GM19351 (cell line): ENCODE results near the gene ASPN.

Experiments used
- ATAC-seq: cut with Tn5 transposase; IDR thresholded peaks from one replicate; pipeline ENCODE4 v1.9.1; 2021; ENCODE audit warnings: mild to moderate bottlenecking, moderate library complexity; ENCODE audit not compliant: unreplicated experiment

Gene ASPN

DNA sequence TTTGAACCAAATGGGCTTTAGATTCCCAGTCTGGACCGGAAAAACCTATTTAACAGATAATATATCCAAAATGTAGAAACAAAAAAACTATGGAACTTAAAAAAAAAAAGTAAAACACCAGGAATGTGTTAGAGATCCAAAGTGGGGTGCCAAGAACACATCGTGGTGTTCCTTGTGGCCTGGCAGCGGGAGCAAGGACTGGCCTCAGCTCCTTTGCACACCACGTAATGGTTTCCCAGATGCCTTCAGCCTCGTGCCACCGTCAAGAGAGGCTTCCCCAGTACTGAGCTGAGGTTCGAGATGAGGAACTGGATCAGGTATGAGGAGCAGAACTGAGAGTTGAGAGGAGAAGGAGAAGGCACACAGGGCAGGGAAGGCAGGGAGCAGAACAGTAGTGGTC lies 3.5 kb downstream of the ASPN start:
- ATAC-seq, result no peak

GRCh38 chr9:92476962-92477361 lies 5.3 kb downstream of the ASPN start:
- no peak for ATAC-seq

GRCh38 chr9:92474587-92474986 lies 7.7 kb downstream of the ASPN start:
- ATAC-seq, result no peak

- ATAC-seq, result no peak
Measured at GRCh38 chr9:92468206-92468605, 14.1 kb downstream of the ASPN start.

- ATAC-seq, result no peak
Measured at GRCh38 chr9:92467511-92467910, 14.8 kb downstream of the ASPN start.

DNA sequence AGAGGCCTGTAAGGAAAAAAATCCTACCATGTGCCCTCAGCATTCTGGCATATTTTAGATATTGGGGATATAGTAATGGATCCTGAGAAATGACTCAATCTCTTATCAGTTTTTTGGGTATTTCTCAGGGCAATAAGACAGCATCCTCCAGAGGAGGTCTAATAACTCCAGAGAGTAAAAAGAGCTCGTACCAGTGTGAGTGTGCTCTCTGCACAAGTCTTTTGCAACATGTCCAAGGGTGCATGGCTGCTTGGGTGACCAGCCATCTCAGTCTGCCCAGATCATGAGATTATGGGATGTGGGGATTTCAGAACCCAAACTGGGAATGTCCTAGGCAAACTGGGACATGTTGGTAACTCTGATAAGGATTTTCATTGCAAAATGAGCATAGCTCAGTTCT lies 15.3 kb downstream of the ASPN start:
- ATAC-seq, result no peak

GRCh38 chr9:92463984-92464383 lies 18.3 kb downstream of the ASPN start:
- no peak for ATAC-seq

GRCh38 chr9:92463387-92463786 lies 18.9 kb downstream of the ASPN start:
- ATAC-seq, result no peak

GRCh38 chr9:92457576-92457975 lies 24.7 kb downstream of the ASPN start:
- no peak for ATAC-seq

- no peak for ATAC-seq
Measured at GRCh38 chr9:92455217-92455616, 27.1 kb downstream of the ASPN start.

- no peak for ATAC-seq
Measured at GRCh38 chr9:92446536-92446935, 35.8 kb downstream of the ASPN start.

- no peak for ATAC-seq
Measured at GRCh38 chr9:92444841-92445240, 37.5 kb downstream of the ASPN start.

DNA sequence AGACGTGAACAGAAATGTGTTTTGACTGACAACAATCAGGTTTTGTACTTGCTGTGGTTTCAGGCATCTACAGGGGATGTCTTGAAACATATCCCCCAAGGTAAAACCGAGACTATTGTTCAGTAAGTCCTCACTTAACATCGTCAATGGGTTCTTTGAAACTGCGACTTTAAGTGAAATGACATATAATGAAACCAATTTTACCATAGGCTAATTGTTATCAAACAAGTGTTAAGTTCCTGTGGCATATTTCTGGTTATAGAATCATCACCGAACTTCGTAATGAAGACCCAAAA lies 41.6 kb downstream of the ASPN start:
- peak; percentile 45 for ATAC-seq

DNA sequence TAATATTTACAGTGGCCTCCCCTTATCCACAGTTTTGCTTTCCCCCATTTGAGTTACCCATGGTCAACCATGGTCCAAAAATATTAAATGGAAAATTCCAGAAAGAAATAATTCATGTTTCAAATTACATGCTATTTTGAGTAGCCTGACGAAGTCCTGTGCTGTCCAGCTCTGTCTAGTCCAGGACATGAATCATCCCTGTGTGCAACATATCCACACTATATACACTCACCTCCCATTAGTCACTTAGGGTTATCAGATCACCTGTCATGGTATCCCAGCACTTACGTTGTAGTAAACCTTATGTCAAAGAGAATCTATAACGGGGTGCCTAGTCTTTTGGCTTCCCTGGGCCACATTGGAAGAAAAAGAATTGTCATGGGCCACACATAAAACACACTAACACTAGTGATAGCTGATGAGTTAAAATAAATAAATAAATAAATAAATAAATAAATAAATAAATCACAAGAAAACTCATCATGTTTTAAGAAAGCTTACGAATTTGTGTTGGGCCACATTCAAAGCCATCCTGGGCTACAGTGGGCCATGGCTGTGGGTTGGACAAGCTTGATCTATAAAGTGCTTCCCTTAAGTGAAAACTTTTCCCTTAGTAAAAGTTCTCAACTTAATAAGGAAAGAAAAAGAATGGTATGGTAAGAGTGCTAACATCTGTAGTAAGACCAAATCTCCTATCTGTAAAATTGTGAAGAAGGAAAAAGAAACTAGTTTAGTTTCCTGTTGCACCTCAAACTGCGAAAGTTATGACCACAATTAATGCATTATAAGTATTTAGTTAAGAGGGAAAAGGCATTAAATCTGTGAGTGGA lies 42.2 kb downstream of the ASPN start:
- peak; percentile 13 for ATAC-seq

GRCh38 chr9:92438900-92439526 lies 43.3 kb downstream of the ASPN start:
- ATAC-seq, result no peak

DNA sequence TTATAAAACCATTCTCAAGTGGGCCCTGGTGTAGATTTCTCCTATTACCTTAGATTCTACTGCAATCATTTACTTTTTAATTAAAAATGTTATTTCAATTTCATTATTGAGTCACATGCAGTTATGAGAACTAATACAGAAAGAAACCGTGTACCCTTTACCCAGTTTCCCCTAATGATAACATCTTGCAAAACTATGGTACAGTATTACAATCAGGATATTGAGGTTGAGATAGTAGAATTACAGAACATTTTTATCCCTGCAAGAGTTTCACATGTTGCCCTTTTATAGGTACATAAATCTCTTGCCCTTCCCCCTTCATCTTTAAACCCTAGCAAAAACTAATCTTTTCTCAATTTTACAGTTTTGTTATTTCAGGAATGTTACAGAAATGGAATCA lies 47.0 kb downstream of the ASPN start:
- ATAC-seq, result no peak

DNA sequence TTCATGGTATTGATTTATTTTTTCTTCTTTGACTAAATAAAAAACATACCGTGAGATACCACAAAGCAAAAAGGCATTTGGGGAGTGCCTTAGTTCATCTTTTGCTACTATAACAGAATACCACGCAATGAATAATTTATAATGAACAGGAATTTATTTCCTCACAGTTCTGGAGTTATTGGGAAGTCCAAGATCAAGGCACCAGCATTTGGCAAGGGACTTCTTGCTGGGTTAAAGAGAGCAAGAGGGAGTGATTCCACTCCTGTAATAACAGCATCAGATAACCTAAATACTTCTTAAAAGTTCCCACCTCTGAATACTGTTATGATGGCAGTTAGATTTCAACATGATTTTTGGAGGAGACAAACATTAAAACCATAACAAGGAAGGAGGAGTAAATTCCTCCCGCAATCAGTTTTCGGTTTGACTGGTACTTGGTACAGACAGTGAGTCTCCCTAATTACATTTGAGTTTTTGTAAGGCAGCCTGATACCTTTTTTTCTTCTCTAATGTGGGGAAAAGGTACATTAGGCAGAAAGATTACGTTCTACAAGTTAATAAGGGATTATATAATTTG lies 49.2 kb downstream of the ASPN start:
- no peak for ATAC-seq

DNA sequence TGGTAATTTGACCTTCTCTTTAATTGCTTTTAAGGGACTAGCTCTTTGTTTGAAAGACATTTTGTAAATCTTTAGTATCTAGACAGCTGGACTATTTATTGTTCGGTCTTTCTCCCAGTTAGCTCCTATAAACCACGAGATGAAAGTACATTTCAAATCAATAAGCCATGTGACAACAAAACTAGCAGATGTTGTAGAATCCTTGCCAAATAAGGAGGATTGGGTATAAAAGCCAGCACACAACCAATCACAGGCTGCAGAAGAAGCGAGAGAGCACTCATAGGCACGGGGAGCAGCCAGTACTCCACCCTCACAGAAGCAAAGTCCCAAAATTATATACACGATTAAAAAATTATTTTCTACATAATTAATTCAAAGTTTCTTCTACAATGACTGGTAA lies 50.0 kb downstream of the ASPN start:
- ATAC-seq, result no peak

GRCh38 chr9:92429836-92430235 lies 52.5 kb downstream of the ASPN start:
- ATAC-seq, result no peak

DNA sequence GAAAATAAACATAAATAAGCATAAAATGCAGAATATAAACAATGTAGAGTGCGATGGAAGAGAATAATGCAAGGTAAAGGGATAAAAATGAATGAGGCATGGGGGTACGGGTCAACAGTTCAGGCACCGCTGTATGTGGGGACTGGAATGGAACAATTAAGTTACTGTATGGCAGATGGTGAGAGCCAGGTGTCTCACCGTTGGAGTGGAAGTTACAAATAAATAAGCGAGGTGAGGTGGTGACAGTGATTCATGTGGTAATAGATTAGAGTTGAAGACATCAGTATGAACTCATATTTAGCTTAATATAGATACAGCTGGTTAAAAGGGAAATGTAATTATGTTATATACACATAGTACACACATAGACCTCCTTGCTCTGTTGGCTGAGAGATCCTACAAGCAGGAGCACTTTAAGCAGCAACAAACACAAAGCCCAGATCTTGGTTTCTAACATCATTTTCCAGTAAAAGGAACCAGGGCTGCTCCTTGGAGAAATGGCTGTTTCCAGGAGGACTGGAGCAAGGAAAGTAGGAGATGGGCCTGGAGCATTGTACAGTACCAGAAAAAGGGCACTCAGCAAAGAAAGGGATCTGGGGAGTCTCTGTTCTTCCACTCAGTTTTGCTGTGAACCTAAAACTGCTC lies 55.7 kb downstream of the ASPN start:
- no peak for ATAC-seq

- ATAC-seq, result no peak
Measured at GRCh38 chr9:92425474-92425873, 56.8 kb downstream of the ASPN start.

- no peak for ATAC-seq
Measured at GRCh38 chr9:92424340-92424739, 58.0 kb downstream of the ASPN start, which contains the start of gene OMD. Gene OMD (minus strand): TSS chr9:92424471. CDS start chr9:92417558, 6,913 bp downstream.
